Pancreas (tissue), 10 donors: ENCODE data around the gene ARID3C. TPM values are rescaled to one million over a fixed set of nuclear protein-coding genes. Genes with fewer than 3 reads are reported as not detected.

ENCODE experiments used
- ATAC-seq, 4 donors: fragments of 200-7000 bp; cut with Tn5 transposase; one replicate each; pipeline versions ENCODE4 v1.8.0 to v1.9.1; 2020; ENCODE audit warnings: mild to moderate bottlenecking in 4 of 4, moderate library complexity in 4 of 4
- DNase-seq, 6 donors: peaks; one replicate each; pipeline ENCODE4 v3.0.0-alpha.2; 2020
- FAIRE-seq: peaks from 2 replicates; lab custom pipeline; 2012; peaks lifted over from hg19 to GRCh38; lab: Jason Lieb, UNC
- H3K27ac ChIP-seq, 4 donors: fragments of 200-600 bp; sonication (generic); 1 replicate in 3 of 4; 2 replicates in 1 of 4; pipeline versions ENCODE4 v1.5.0 to v1.8.0; 2020
- H3K27me3 ChIP-seq, 4 donors: fragments of 200-600 bp; one replicate each; pipeline ENCODE4 v1.8.0; 2021
- H3K36me3 ChIP-seq, 3 donors: fragments of 200-600 bp; sonication (generic) in 1 of 3; one replicate each; pipeline versions ENCODE4 v1.5.0 to v1.8.0; 2020 to 2021
- H3K4me1 ChIP-seq, 3 donors: fragments of 200-600 bp; one replicate each; pipeline ENCODE4 v1.8.0; 2021
- H3K4me3 ChIP-seq, 4 donors: fragments of 200-600 bp; sonication (generic) in 2 of 4; one replicate each; pipeline versions ENCODE4 v1.5.0 to v1.8.0; 2020 to 2021
- H3K9me3 ChIP-seq, 4 donors: fragments of 200-600 bp; one replicate each; pipeline ENCODE4 v1.8.0; 2021
- CTCF ChIP-seq, 4 donors: fragments of 200-600 bp; sonication (generic) in 3 of 4; IDR thresholded peaks; one replicate each; pipeline versions ENCODE4 v1.5.0 to v1.8.0; 2021; ENCODE audit warnings: antibody characterized with exemption in 4 of 4
- WGBS, 2 donors: extraction: QIAGEN DNeasy Blood & Tissue Kit; methylation state at CpG; one replicate each; pipeline ENCODE4 v1.1.7; 2013; 5-methylcytosine and 5-hydroxymethylcytosine counted together
- intact Hi-C, 3 donors: fragments of 100-400 bp; cut with DNase I; formaldehyde crosslinking; loops; one replicate each; pipeline versions ENCODE4 v1.11.1 to v1.14.2; 2022
- polyA plus RNA-seq, 2 donors: library from polyadenylated mRNA; stranded (reverse); fragments of 200-250 nt; gene quantifications; one replicate each; pipeline ENCODE4 v1.2.3, GENCODE V29; 2013
- total RNA-seq, 6 donors: library from RNA; stranded (reverse); fragmentation: NEBNext Ultra II Directional in 4 of 6; extraction: Animal tissue kit (Norgen Biotek cat#: 25700) in 4 of 6; gene quantifications; one replicate each; pipeline versions ENCODE4 v1.2.1 to v1.2.4, GENCODE V29; 2021 to 2023
- donor health status: healthy with polysubstance abuse.
- donor health status: DM: no; HTN: no; CAD: no; lungs with moderate emphysema.
- donor health status: DM: no; HTN: no; CAD: no.
- donor health status: control.
- donor health status: control.
- donor health status: Bipolar disorder and iron deficiency.
- donor health status: DM: yes; HTN: yes; CAD: no.
- donor health status: DM: no; HTN: no; CAD: no.
- donor health status: DM: no; HTN: no; CAD: no.
- donor health status: DM: yes; HTN: yes; CAD: no.

The ARID3C gene
- total and polyA plus RNA-seq, 8 donors, result not detected

- no peaks in the 10 kb centered on the region for H3K9me3 ChIP-seq
- DNase-seq (peak in 1 of 6 donors; percentile 70), ATAC-seq (peak; percentile 21 to 62 (median 58)), FAIRE-seq (no peak)
- H3K4me1 ChIP-seq, result no peaks in the 10 kb centered on the region
- peaks cover 0 to 5% (median 0%) of the 10 kb centered on the region in 4 donors for H3K27me3 ChIP-seq
- H3K27ac ChIP-seq, result no peak overlapping the region
- 27% methylated on average over 23 to 28 of the region's 28 CpGs for WGBS, 2 donors
- no peak for TF ChIP-seq CTCF (IDR thresholded peaks at IDR 0.05)
- H3K36me3 ChIP-seq, result no peaks in the 10 kb centered on the region
- H3K4me3 ChIP-seq, result peak overlapping the region in 1 of 4 donors; percentile 30
- intact Hi-C loops, result no loop called here
These were observed 50.4 kb downstream of the ARID3C start for GRCh38 chr9:34578241-34579103.

- Histone ChIP-seq H3K4me1 (no peaks in the 10 kb centered on the region), H3K4me3 (peak overlapping the region in 1 of 4 donors; percentile 30), H3K27ac (no peak overlapping the region), H3K36me3 (no peaks in the 10 kb centered on the region), H3K9me3 (no peaks in the 10 kb centered on the region), H3K27me3 (peaks cover 0 to 5% (median 0%) of the 10 kb centered on the region in 4 donors)
- WGBS, 2 donors, result 5 to 7% methylated on average over 35 to 62 of the region's 62 CpGs
- intact Hi-C loops, result no loop called here
- TF ChIP-seq CTCF (IDR thresholded peaks at IDR 0.05), result no peak
- ATAC-seq (no peak), DNase-seq (peak in 1 of 6 donors; percentile 55), FAIRE-seq (no peak)
These were observed 51.2 kb downstream of the ARID3C start for GRCh38 chr9:34577400-34578240.

- Histone ChIP-seq H3K27ac (no peak overlapping the region), H3K4me3 (no peak overlapping the region), H3K9me3 (no peaks in the 10 kb centered on the region), H3K36me3 (no peaks in the 10 kb centered on the region), H3K27me3 (peaks cover 0 to 5% (median 0%) of the 10 kb centered on the region in 4 donors), H3K4me1 (no peaks in the 10 kb centered on the region)
- WGBS, 2 donors, result 48 to 50% methylated on average over 14 of the region's 14 CpGs
- no peak for TF ChIP-seq CTCF (IDR thresholded peaks at IDR 0.05)
- FAIRE-seq (no peak), DNase-seq (no peak), ATAC-seq (peak in 2 of 4 donors; percentile 45 to 67)
- intact Hi-C loops, result no loop called here
These were observed 52.1 kb downstream of the ARID3C start for GRCh38 chr9:34576597-34577399.

- ATAC-seq (no peak), FAIRE-seq (no peak), DNase-seq (no peak)
- Histone ChIP-seq H3K9me3 (no peaks in the 10 kb centered on the region), H3K4me3 (no peak overlapping the region), H3K4me1 (no peaks in the 10 kb centered on the region), H3K27ac (no peak overlapping the region), H3K27me3 (peaks cover 0 to 5% (median 0%) of the 10 kb centered on the region in 4 donors), H3K36me3 (no peaks in the 10 kb centered on the region)
- intact Hi-C loops, result no loop called here
- 77% methylated on average over 21 of the region's 21 CpGs for WGBS, 2 donors
- no peak for TF ChIP-seq CTCF (IDR thresholded peaks at IDR 0.05)
These were observed 52.8 kb downstream of the ARID3C start for GRCh38 chr9:34575862-34576596.
